Uterus (tissue), 4 donors: Measurements from ENCODE around the gene RBMS3. TPM values are rescaled to one million over a fixed set of nuclear protein-coding genes. Genes with fewer than 3 reads are reported as not detected.

Experiments
- DNase-seq, 2 donors: peaks; one replicate each; pipeline ENCODE4 v3.0.0-alpha.2; 2019 to 2020
- H3K27ac ChIP-seq, 2 donors: fragments of 200-600 bp; sonication (generic); 1 replicate in 1 of 2; 2 replicates in 1 of 2; pipeline ENCODE4 v1.5.1; 2016 to 2018
- H3K27me3 ChIP-seq, 2 donors: fragments of 200-600 bp; sonication (generic); one replicate each; pipeline ENCODE4 v1.5.1; 2018 to 2019; ENCODE audit warnings: control low read depth in 1 of 2
- H3K36me3 ChIP-seq, 2 donors: fragments of 200-600 bp; sonication (generic); one replicate each; pipeline ENCODE4 v1.5.1; 2019; ENCODE audit warnings: control low read depth in 1 of 2
- H3K4me1 ChIP-seq, 2 donors: fragments of 200-600 bp; sonication (generic); one replicate each; pipeline ENCODE4 v1.5.1; 2018 to 2019; ENCODE audit warnings: control low read depth in 1 of 2
- H3K4me3 ChIP-seq, 2 donors: fragments of 200-600 bp; sonication (generic); 1 replicate in 1 of 2; 2 replicates in 1 of 2; pipeline ENCODE4 v1.5.1; 2018 to 2019; ENCODE audit warnings: mild to moderate bottlenecking in 1 of 2
- H3K9me3 ChIP-seq, 2 donors: fragments of 200-600 bp; sonication (generic); one replicate each; pipeline ENCODE4 v1.5.1; 2019; ENCODE audit warnings: control low read depth in 1 of 2
- POLR2A ChIP-seq, 2 donors: fragments of 450-650 bp; IDR thresholded peaks; one replicate each; pipeline ENCODE4 v1.6.1; 2016; ENCODE audit warnings: antibody characterized with exemption in 2 of 2, mild to moderate bottlenecking in 1 of 2, moderate library complexity in 1 of 2
- intact Hi-C: fragments of 100-400 bp; cut with DNase I; formaldehyde crosslinking; loops from one replicate; pipeline ENCODE4 v1.15.1; 2023; ENCODE audit warnings: low total_unique reads
- total RNA-seq, 4 donors: library from RNA; depleted of rRNA in 3 of 4; stranded (reverse); fragments of >200 nt in 3 of 4; gene quantifications; one replicate each; pipeline versions ENCODE4 v1.1.0 to v1.2.4, GENCODE V29; 2014 to 2023
- TF ChIP-seq, protein P1 (sequence below), 4 experiments: fragments of 200-600 bp in 2 of 4; fragments of 450-650 bp in 2 of 4; sonication (generic) in 2 of 4; IDR thresholded peaks; one replicate each; pipeline ENCODE4 v1.5.1; 2016 to 2019; ENCODE audit warnings: antibody characterized with exemption in 4 of 4, mild to moderate bottlenecking in 2 of 4, moderate library complexity in 1 of 4
- donor health status: DM: yes; HTN: yes; CAD: no.

Gene RBMS3
- total RNA-seq, 4 donors from 2014 or later = 45.9 to 113 (median 75.4) TPM

DNA sequence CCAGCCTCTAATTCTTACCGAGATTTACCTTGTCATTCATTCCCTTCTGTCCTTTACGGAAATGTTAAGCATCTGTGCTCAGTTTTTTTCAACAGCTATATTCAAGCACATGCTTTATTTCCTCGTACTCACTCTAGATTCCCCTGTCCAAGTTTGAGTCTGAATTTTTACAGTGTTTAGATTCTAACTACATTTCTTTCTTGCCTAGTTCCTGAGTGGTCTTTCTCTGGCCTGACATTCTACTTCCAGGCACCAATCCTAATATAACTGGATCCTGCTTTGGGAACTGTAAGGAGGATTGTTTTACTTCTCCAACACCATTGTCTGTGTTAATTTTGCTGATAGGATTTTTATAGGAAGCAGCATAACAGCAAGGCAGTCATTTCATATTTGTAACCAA, 222.4 kb downstream of the RBMS3 start:
- Histone ChIP-seq H3K27me3 (no peaks in the 10 kb centered on the region), H3K4me3 (no peak overlapping the region), H3K36me3 (no peaks in the 10 kb centered on the region), H3K9me3 (no peaks in the 10 kb centered on the region), H3K27ac (peak overlapping the region; percentile 33 to 43), H3K4me1 (no peaks in the 10 kb centered on the region)
- TF ChIP-seq, protein P1, sequence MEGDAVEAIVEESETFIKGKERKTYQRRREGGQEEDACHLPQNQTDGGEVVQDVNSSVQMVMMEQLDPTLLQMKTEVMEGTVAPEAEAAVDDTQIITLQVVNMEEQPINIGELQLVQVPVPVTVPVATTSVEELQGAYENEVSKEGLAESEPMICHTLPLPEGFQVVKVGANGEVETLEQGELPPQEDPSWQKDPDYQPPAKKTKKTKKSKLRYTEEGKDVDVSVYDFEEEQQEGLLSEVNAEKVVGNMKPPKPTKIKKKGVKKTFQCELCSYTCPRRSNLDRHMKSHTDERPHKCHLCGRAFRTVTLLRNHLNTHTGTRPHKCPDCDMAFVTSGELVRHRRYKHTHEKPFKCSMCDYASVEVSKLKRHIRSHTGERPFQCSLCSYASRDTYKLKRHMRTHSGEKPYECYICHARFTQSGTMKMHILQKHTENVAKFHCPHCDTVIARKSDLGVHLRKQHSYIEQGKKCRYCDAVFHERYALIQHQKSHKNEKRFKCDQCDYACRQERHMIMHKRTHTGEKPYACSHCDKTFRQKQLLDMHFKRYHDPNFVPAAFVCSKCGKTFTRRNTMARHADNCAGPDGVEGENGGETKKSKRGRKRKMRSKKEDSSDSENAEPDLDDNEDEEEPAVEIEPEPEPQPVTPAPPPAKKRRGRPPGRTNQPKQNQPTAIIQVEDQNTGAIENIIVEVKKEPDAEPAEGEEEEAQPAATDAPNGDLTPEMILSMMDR (IDR thresholded peaks at IDR 0.05) = no peak
- no peak for TF ChIP-seq POLR2A (IDR thresholded peaks at IDR 0.05)
- DNase-seq = no peak
- intact Hi-C loops = no loop called here

DNA sequence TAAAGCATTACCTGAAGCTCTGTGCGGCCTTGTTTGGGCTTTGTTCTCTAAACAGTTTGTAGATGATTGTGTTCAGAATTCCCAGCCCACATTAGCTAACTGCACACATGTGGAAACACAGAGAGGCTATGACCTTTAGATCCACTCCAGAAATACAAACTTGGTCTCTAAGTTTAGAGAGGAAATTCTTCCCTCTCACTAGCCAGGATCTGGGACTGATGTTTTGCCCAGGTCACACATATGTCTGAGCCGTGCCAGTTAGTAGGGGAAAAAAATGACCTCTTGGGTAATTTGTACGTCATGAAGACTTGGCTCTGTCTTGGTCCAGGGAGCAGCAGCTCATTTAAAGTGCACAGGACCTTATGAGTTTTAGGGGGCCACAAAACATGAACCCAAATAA, 223.1 kb downstream of the RBMS3 start:
- TF ChIP-seq, protein P1 (IDR thresholded peaks at IDR 0.05) = no peak
- no peak for TF ChIP-seq POLR2A (IDR thresholded peaks at IDR 0.05)
- Histone ChIP-seq H3K27me3 (no peaks in the 10 kb centered on the region), H3K9me3 (no peaks in the 10 kb centered on the region), H3K36me3 (no peaks in the 10 kb centered on the region), H3K4me1 (no peaks in the 10 kb centered on the region), H3K4me3 (no peak overlapping the region), H3K27ac (peak overlapping the region; percentile 33 to 43)
- intact Hi-C loops = no loop called here
- peak; percentile 52 to 60 for DNase-seq

DNA sequence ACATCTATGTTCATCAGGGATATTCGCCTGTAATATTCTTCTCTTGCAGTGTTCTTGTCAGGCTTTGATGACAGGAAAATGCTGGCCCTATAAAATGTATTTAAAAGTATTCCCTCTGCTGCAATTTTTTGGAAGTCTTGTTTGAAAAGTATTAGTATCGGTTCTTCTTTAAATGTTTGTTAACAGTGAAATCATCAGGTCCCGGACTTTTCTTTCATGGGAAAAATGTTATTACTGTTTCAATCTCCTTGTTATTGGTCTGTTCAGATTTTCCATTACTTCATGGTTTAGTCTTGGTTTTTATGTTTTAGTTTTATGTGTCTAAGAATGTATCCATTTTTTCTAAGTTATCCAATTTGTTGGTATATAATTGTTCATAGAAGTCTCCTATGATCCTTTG, 225.6 kb downstream of the RBMS3 start:
- intact Hi-C loops = no loop called here
- H3K9me3 ChIP-seq = no peaks in the 10 kb centered on the region
- H3K36me3 ChIP-seq = no peaks in the 10 kb centered on the region
- no peak for DNase-seq
- H3K27me3 ChIP-seq = no peaks in the 10 kb centered on the region
- TF ChIP-seq POLR2A (IDR thresholded peaks at IDR 0.05) = no peak
- TF ChIP-seq, protein P1 (IDR thresholded peaks at IDR 0.05) = no peak
- no peaks in the 10 kb centered on the region for H3K4me1 ChIP-seq
- no peak overlapping the region for H3K27ac ChIP-seq
- H3K4me3 ChIP-seq = no peak overlapping the region

DNA sequence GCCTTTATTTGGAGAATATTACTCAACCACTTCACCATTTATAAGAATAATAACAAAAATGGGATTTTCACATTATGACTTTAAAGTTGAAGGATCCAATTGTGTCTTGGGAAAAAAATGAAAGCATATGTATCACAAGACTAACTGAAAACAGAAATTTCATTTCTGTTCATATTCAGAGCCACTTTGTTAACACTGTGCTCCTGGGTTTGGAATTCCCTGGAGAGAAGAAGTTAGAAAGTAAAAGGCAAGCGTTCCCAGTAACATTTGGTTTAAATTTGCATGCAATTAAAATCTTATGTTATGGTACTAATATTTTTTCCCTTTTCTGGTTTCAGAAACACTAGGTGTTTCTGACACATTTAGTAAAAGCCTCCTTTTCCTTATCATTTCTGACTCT, 230.8 kb downstream of the RBMS3 start:
- no peak for DNase-seq
- H3K27me3 ChIP-seq = no peaks in the 10 kb centered on the region
- no peaks in the 10 kb centered on the region for H3K36me3 ChIP-seq
- no peak for TF ChIP-seq POLR2A (IDR thresholded peaks at IDR 0.05)
- TF ChIP-seq, protein P1 (IDR thresholded peaks at IDR 0.05) = no peak
- no peaks in the 10 kb centered on the region for H3K4me1 ChIP-seq
- intact Hi-C loops = no loop called here
- H3K27ac ChIP-seq = no peak overlapping the region
- no peaks in the 10 kb centered on the region for H3K9me3 ChIP-seq
- H3K4me3 ChIP-seq = no peak overlapping the region

DNA sequence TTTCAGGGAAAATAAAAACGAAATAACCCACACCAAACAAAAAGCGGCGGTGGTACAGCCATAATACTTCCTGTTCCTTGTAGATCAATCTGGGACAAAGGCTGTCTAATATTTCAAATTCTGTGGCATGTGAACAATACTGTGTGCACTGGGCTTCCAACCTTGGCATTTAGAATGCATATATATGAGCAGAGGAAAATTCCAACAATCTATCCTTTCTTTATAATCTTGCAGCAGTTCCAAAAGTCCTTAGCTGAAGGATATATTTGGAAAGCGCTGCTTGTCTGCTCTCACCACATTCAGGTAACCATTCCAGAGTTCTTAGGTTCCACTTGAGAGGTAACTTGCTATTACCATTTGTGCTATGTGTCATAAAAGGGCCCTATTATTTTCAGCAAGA, 231.8 kb downstream of the RBMS3 start:
- peak overlapping the region in 1 of 2 donors; percentile 11 for H3K27ac ChIP-seq
- no peaks in the 10 kb centered on the region for H3K27me3 ChIP-seq
- H3K36me3 ChIP-seq = no peaks in the 10 kb centered on the region
- no peaks in the 10 kb centered on the region for H3K4me1 ChIP-seq
- intact Hi-C loops = no loop called here
- no peak overlapping the region for H3K4me3 ChIP-seq
- no peaks in the 10 kb centered on the region for H3K9me3 ChIP-seq
- no peak for DNase-seq
- TF ChIP-seq, protein P1 (IDR thresholded peaks at IDR 0.05) = no peak
- no peak for TF ChIP-seq POLR2A (IDR thresholded peaks at IDR 0.05)
